Gastrocnemius medialis (tissue), 4 donors: ENCODE measurements around the gene NPHS1. TPM values are rescaled to one million over a fixed set of nuclear protein-coding genes. Genes with fewer than 3 reads are reported as not detected.
A peak's percentile ranks its signal among the peaks of the same experiment; 100 is the strongest.
"Not testable (repeated sequence)": the region's sequence is repeated elsewhere in the genome, so short reads cannot be mapped to it uniquely, and the experiment has no call there.

Source experiments
- ATAC-seq, 2 donors: fragments of 150-250 bp; one replicate each; pipeline ENCODE4 v1.9.1; 2016
- DNase-seq, 2 donors: peaks; one replicate each; pipeline ENCODE4 v3.0.0-alpha.2; 2019
- H3K27ac ChIP-seq, 4 donors: fragments of 200-600 bp; sonication (generic); 1 replicate in 1 of 4; 2 replicates in 3 of 4; pipeline ENCODE4 v1.5.1; 2016 to 2018; ENCODE audit warnings: mild to moderate bottlenecking in 2 of 4, moderate library complexity in 1 of 4
- H3K27me3 ChIP-seq, 3 donors: fragments of 200-600 bp; sonication (generic) in 2 of 3; 1 replicate in 1 of 3; 2 replicates in 2 of 3; pipeline versions ENCODE4 v1.5.1 to v1.6.0; 2016 to 2019; ENCODE audit warnings: mild to moderate bottlenecking in 1 of 3, moderate library complexity in 1 of 3
- H3K36me3 ChIP-seq, 2 donors: fragments of 200-600 bp; sonication (generic) in 1 of 2; one replicate each; pipeline ENCODE4 v1.5.1; 2017 to 2018
- H3K4me1 ChIP-seq, 2 donors: fragments of 200-600 bp; sonication (generic) in 1 of 2; one replicate each; pipeline ENCODE4 v1.5.1; 2016 to 2017; ENCODE audit warnings: mild to moderate bottlenecking in 2 of 2
- H3K4me3 ChIP-seq, 4 donors: fragments of 200-600 bp; sonication (generic) in 3 of 4; 1 replicate in 1 of 4; 2 replicates in 3 of 4; pipeline ENCODE4 v1.5.1; 2016 to 2019; ENCODE audit warnings: mild to moderate bottlenecking in 2 of 4
- H3K9me3 ChIP-seq, 3 donors: fragments of 200-600 bp; sonication (generic) in 2 of 3; 1 replicate in 1 of 3; 2 replicates in 2 of 3; pipeline ENCODE4 v1.5.1; 2016 to 2019
- POLR2A ChIP-seq, 2 donors: fragments of 450-650 bp; IDR thresholded peaks; one replicate each; pipeline ENCODE4 v1.6.1; 2017; ENCODE audit warnings: antibody characterized with exemption in 2 of 2, mild to moderate bottlenecking in 2 of 2, moderate library complexity in 2 of 2
- in situ Hi-C, 4 donors: fragments of 200-750 bp; cut with MboI; loops; one replicate each; pipeline versions ENCODE4 v1.15.0 to v1.8.0; 2017; ENCODE audit warnings: low sequenced_read_pairs in 4 of 4
- intact Hi-C: fragments of 100-400 bp; cut with DNase I; formaldehyde crosslinking; loops from one replicate; pipeline ENCODE4 v1.15.1; 2023; ENCODE audit warnings: low total_unique reads
- total RNA-seq, 4 donors: library from RNA; depleted of rRNA; stranded (reverse); fragments of >200 nt; gene quantifications; one replicate each; pipeline versions ENCODE4 v1.1.0 to v1.2.3, GENCODE V29; 2016
- TF ChIP-seq, protein P1 (sequence below), 5 experiments: fragments of 450-650 bp in 3 of 5; fragments of 200-600 bp in 2 of 5; sonication (generic) in 2 of 5; IDR thresholded peaks in 4 of 5; conservative IDR thresholded peaks in 1 of 5; 1 replicate in 4 of 5; 2 replicates in 1 of 5; pipeline ENCODE4 v1.5.1; 2016 to 2019; ENCODE audit warnings: antibody characterized with exemption in 5 of 5, mild to moderate bottlenecking in 3 of 5, moderate library complexity in 3 of 5

NPHS1 gene
- total RNA-seq, 4 donors from 2014 or later = not detected

DNA sequence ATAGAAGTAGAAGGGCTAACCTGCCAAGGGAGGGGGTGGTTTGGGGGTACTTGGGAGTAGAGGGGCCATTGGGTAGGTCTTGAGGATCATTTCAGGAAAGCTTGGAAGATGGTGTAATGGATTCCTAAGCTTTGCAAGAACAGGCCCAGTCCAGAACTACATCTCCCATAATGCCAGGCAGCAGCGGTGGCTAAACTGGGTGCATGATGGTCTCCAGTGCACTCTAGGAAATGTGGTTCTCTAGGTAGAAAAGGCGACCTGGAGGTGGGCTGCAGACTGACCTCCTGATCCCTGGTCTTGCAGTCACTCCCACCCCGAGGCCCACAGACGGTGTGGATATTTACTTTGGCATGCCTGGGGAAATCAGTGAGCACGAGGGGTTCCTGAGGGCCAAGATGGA, 19.9 kb upstream of the NPHS1 start:
- Histone ChIP-seq H3K27me3 (peaks cover 37 to 39% (median 38%) of the 10 kb centered on the region in 3 donors), H3K27ac (no peak overlapping the region), H3K4me3 (no peak overlapping the region), H3K4me1 (peaks cover 7 to 15% of the 10 kb centered on the region in 2 donors), H3K36me3 (no peaks in the 10 kb centered on the region), H3K9me3 (no peaks in the 10 kb centered on the region)
- ATAC-seq = no peak
- DNase-seq = no peak
- TF ChIP-seq, protein P1, sequence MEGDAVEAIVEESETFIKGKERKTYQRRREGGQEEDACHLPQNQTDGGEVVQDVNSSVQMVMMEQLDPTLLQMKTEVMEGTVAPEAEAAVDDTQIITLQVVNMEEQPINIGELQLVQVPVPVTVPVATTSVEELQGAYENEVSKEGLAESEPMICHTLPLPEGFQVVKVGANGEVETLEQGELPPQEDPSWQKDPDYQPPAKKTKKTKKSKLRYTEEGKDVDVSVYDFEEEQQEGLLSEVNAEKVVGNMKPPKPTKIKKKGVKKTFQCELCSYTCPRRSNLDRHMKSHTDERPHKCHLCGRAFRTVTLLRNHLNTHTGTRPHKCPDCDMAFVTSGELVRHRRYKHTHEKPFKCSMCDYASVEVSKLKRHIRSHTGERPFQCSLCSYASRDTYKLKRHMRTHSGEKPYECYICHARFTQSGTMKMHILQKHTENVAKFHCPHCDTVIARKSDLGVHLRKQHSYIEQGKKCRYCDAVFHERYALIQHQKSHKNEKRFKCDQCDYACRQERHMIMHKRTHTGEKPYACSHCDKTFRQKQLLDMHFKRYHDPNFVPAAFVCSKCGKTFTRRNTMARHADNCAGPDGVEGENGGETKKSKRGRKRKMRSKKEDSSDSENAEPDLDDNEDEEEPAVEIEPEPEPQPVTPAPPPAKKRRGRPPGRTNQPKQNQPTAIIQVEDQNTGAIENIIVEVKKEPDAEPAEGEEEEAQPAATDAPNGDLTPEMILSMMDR (IDR thresholded peaks at IDR 0.05 in 4 of 5, conservative IDR thresholded peaks at IDR 0.05 in 1 of 5) = no peak
- no peak for TF ChIP-seq POLR2A (IDR thresholded peaks at IDR 0.05)
- in situ Hi-C loops (no loop called here), intact Hi-C loops (no loop called here)

- no peak for TF ChIP-seq POLR2A (IDR thresholded peaks at IDR 0.05)
- TF ChIP-seq, protein P1 (IDR thresholded peaks at IDR 0.05 in 4 of 5, conservative IDR thresholded peaks at IDR 0.05 in 1 of 5) = no peak
- peaks cover 37 to 40% (median 37%) of the 10 kb centered on the region in 3 donors for H3K27me3 ChIP-seq
- DNase-seq (no peak), ATAC-seq (no peak)
- intact Hi-C loops = no loop called here
- no peak overlapping the region for H3K27ac ChIP-seq
- H3K4me1 ChIP-seq = peaks cover 7 to 15% of the 10 kb centered on the region in 2 donors
- no peaks in the 10 kb centered on the region for H3K36me3 ChIP-seq
- in situ Hi-C loops = no loop called here
- no peaks in the 10 kb centered on the region for H3K9me3 ChIP-seq
- H3K4me3 ChIP-seq = no peak overlapping the region
Measured at GRCh38 chr19:35871611-35872010, 19.3 kb upstream of the NPHS1 start.

DNA sequence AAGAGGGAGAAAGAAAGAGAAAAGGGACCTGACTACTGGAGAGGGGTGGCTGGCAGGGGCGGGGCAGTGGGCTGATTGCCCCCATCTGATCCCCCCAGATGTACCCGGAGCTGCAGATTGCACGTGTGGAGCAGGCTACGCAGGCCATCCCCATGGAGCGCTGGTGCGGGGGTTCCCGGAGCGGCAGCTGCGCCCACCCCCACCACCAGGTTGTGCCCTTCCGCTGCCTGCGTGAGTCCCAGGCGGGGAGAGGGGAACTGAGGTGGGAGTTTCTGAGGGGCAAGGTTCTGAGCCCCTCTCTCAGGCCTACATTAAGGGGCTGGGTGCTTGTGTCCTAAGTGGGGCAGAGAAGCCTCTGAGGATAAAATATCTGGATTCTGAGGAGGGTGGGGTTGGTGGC, 18.5 kb upstream of the NPHS1 start:
- Histone ChIP-seq H3K27ac (no peak overlapping the region), H3K27me3 (peaks cover 36 to 46% (median 37%) of the 10 kb centered on the region in 3 donors), H3K36me3 (no peaks in the 10 kb centered on the region), H3K4me1 (peaks cover 7 to 15% of the 10 kb centered on the region in 2 donors), H3K9me3 (no peaks in the 10 kb centered on the region), H3K4me3 (no peak overlapping the region)
- DNase-seq (no peak), ATAC-seq (no peak)
- intact Hi-C loops = no loop called here
- in situ Hi-C loops = no loop called here
- TF ChIP-seq, protein P1 (IDR thresholded peaks at IDR 0.05 in 4 of 5, conservative IDR thresholded peaks at IDR 0.05 in 1 of 5) = no peak
- no peak for TF ChIP-seq POLR2A (IDR thresholded peaks at IDR 0.05)

DNA sequence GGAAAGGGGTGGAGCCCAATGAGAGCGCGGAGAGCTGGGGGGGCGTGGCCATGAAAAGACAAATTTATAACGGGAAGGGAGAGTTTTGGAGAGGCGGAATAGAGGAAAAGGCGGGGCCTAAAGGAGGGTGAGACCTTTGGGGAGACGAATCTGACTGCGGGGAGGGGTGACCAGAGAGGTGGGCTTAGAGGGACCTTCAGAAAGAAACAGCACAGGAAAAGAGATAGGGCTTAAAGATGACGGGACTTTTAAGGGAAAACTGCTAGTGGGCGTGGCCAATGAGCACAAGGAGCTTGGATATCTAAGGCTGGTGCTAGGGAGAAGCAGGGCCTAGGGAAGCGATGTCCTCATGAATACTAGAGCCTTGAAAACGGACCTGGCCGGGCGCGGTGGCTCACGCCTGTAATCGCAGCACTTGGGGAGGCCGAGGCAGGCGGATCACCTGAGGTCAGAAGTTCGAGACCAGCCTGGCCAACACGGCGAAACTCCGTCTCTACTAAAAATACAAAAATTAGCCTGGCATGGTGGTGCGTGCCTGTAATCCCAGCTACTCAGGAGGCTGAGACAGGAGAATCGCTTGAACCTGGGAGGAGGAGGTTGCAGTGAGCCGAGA, 17.9 kb upstream of the NPHS1 start:
- Histone ChIP-seq H3K4me3 (peak overlapping the region in 2 of 4 donors; percentile 17 to 40), H3K4me1 (peaks cover 7 to 15% of the 10 kb centered on the region in 2 donors), H3K27me3 (peaks cover 36 to 52% (median 37%) of the 10 kb centered on the region in 3 donors)
- DNase-seq, intact Hi-C loops, H3K9me3 ChIP-seq, H3K36me3 ChIP-seq, H3K27ac ChIP-seq, ATAC-seq, in situ Hi-C loops: not testable (repeated sequence)

GRCh38 chr19:35869327-35870123, 17.2 kb upstream of the NPHS1 start:
- TF ChIP-seq POLR2A (IDR thresholded peaks at IDR 0.05) = no peak
- TF ChIP-seq, protein P1 (IDR thresholded peaks at IDR 0.05 in 4 of 5, conservative IDR thresholded peaks at IDR 0.05 in 1 of 5) = no peak
- intact Hi-C loops = no loop called here
- H3K27me3 ChIP-seq = peaks cover 36 to 54% (median 37%) of the 10 kb centered on the region in 3 donors

More at GRCh38 chr19:35869327-35870123, 17.2 kb upstream of the NPHS1 start:
- Histone ChIP-seq H3K36me3 (no peaks in the 10 kb centered on the region), H3K9me3 (no peaks in the 10 kb centered on the region), H3K27ac (no peak overlapping the region), H3K4me1 (peaks cover 7 to 15% of the 10 kb centered on the region in 2 donors), H3K4me3 (peak overlapping the region in 3 of 4 donors; percentile 40 to 50 (median 44))
- in situ Hi-C loops = no loop called here
- DNase-seq (no peak), ATAC-seq (no peak)
